GM12801 (cell line): ENCODE results near the gene HAAO.

ENCODE experiments used
- CTCF ChIP-seq: IDR thresholded peaks from one replicate; pipeline ENCODE4 v1.5.1; 2011; ENCODE audit warnings: control low read depth; ENCODE audit not compliant: insufficient read length; ENCODE audit errors: extremely low read depth

Gene HAAO

GRCh38 chr2:42762823-42763804 is 29.3 kb downstream of the HAAO start:
- TF ChIP-seq CTCF: no peak

GRCh38 chr2:42762155-42762554 is 30.2 kb downstream of the HAAO start:
- TF ChIP-seq CTCF: no peak

- no peak for TF ChIP-seq CTCF
Observed at GRCh38 chr2:42761554-42761953, 30.8 kb downstream of the HAAO start.

- TF ChIP-seq CTCF: no peak
Observed at GRCh38 chr2:42758751-42759150, 33.6 kb downstream of the HAAO start.

GRCh38 chr2:42757981-42758740 is 34.2 kb downstream of the HAAO start:
- no peak for TF ChIP-seq CTCF

- TF ChIP-seq CTCF: no peak
Observed at GRCh38 chr2:42756966-42757513, 35.3 kb downstream of the HAAO start.

- no peak for TF ChIP-seq CTCF
Observed at GRCh38 chr2:42756150-42756775, 36.1 kb downstream of the HAAO start.
